ENCODE measurements around the gene PHLDB2.

Gene PHLDB2

GRCh38 chr3:111884411-111885018, 25.4 kb downstream of the PHLDB2 start:
- no peak for DNase-seq (ENCODE audit: low read depth)

- no peak for DNase-seq (ENCODE audit: low read depth)
Observed at GRCh38 chr3:111885578-111885977, 26.5 kb downstream of the PHLDB2 start.

GRCh38 chr3:111890051-111890580, 31.1 kb downstream of the PHLDB2 start:
- DNase-seq (ENCODE audit: low read depth), result no peak

GRCh38 chr3:111892070-111892469, 33.0 kb downstream of the PHLDB2 start:
- no peak for DNase-seq (ENCODE audit: low read depth)

- no peak for DNase-seq (ENCODE audit: low read depth)
Observed at GRCh38 chr3:111895071-111895470, 36.0 kb downstream of the PHLDB2 start.

- no peak for DNase-seq (ENCODE audit: low read depth)
Observed at GRCh38 chr3:111899966-111900365, 40.9 kb downstream of the PHLDB2 start.

GRCh38 chr3:111901637-111902036, 42.6 kb downstream of the PHLDB2 start:
- DNase-seq (ENCODE audit: low read depth), result no peak

GRCh38 chr3:111902534-111902933, 43.5 kb downstream of the PHLDB2 start:
- no peak for DNase-seq (ENCODE audit: low read depth)

GRCh38 chr3:111903067-111903511, 44.0 kb downstream of the PHLDB2 start:
- peak; percentile 85 for DNase-seq (ENCODE audit: low read depth)

- peak; percentile 90 for DNase-seq (ENCODE audit: low read depth)
Observed at GRCh38 chr3:111904376-111905241, 45.5 kb downstream of the PHLDB2 start.

- no peak for DNase-seq (ENCODE audit: low read depth)
Observed at GRCh38 chr3:111906656-111907055, 47.6 kb downstream of the PHLDB2 start.

GRCh38 chr3:111907151-111907550, 48.1 kb downstream of the PHLDB2 start:
- no peak for DNase-seq (ENCODE audit: low read depth)

- DNase-seq (ENCODE audit: low read depth), result no peak
Observed at GRCh38 chr3:111910806-111911205, 51.7 kb downstream of the PHLDB2 start.

GRCh38 chr3:111911446-111911845, 52.4 kb downstream of the PHLDB2 start:
- DNase-seq (ENCODE audit: low read depth), result no peak

- DNase-seq (ENCODE audit: low read depth), result no peak
Observed at GRCh38 chr3:111913163-111913763, 54.2 kb downstream of the PHLDB2 start.

GRCh38 chr3:111915905-111916304, 56.8 kb downstream of the PHLDB2 start:
- no peak for DNase-seq (ENCODE audit: low read depth)

GRCh38 chr3:111917300-111917699, 58.2 kb downstream of the PHLDB2 start:
- DNase-seq (ENCODE audit: low read depth), result no peak

GRCh38 chr3:111919370-111920065, 60.5 kb downstream of the PHLDB2 start:
- no peak for DNase-seq (ENCODE audit: low read depth)

GRCh38 chr3:111921181-111921580, 62.1 kb downstream of the PHLDB2 start:
- no peak for DNase-seq (ENCODE audit: low read depth)

- no peak for DNase-seq (ENCODE audit: low read depth)
Observed at GRCh38 chr3:111923095-111923771, 64.2 kb downstream of the PHLDB2 start.

- no peak for DNase-seq (ENCODE audit: low read depth)
Observed at GRCh38 chr3:111923806-111924205, 64.7 kb downstream of the PHLDB2 start.

- no peak for DNase-seq (ENCODE audit: low read depth)
Observed at GRCh38 chr3:111924283-111924682, 65.2 kb downstream of the PHLDB2 start.

Measured in HS-5 (cell line).